Gastroesophageal sphincter (tissue), 3 donors: ENCODE results near the gene HIVEP3.

ENCODE experiments used
- CTCF ChIP-seq, 4 experiments: fragments of 200-600 bp in 2 of 4; fragments of 450-650 bp in 2 of 4; sonication (generic) in 1 of 4; IDR thresholded peaks; one replicate each; pipeline ENCODE4 v1.5.1; 2017 to 2019; ENCODE audit warnings: antibody characterized with exemption in 4 of 4, mild to moderate bottlenecking in 2 of 4, moderate library complexity in 2 of 4
- POLR2A ChIP-seq, 2 donors: fragments of 450-650 bp; IDR thresholded peaks; one replicate each; pipeline ENCODE4 v1.6.1; 2017; ENCODE audit warnings: antibody characterized with exemption in 2 of 2, mild to moderate bottlenecking in 2 of 2, moderate library complexity in 1 of 2

- TF ChIP-seq CTCF (IDR thresholded peaks at IDR 0.05): no peak
- TF ChIP-seq POLR2A (IDR thresholded peaks at IDR 0.05): no peak
These were observed 214.5 kb downstream of the HIVEP3 start for GRCh38 chr1:41704196-41704595.
